LNCAP (cell line): ENCODE measurements around the gene HAPLN3.

Source experiments
- TF ChIP-seq, protein P1 (sequence below): fragments of 450-650 bp; IDR thresholded peaks from 2 replicates; pipeline ENCODE4 v1.5.1; 2017; ENCODE audit warnings: mild to moderate bottlenecking

The HAPLN3 gene

DNA sequence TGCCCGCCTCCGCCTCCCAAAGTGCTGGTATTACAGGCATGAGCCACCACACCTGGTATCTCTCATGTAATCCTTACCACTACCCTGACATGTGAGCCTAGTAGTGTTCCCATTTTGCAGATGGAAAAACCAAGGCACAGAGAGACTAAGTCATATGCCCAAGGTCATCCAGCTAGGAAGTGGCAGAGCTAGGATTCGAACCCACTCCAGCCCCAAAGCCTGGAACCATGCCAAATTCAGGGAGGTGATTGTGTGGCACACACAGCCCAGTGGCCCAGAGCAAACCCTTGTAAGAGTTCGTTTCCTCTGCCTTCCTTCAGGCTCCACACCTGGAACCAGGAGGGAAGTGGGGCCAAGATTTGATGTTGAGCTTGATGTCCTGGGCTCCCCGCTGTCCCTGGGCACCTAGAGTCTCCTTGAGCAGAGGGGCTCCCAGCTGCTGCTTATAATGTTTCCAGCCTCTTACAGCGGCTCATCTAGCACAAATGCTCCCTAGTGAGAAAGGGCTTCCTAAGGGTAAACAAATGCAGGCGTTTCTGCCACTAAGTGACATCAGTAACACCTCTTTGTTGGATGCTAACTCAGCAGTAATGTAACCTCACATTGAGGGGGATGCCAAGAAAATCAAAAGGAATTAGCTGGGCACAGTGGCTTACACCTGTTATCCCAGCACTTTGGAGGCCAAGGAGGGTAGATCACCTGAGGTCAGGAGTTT lies 3.6 kb downstream of the HAPLN3 start:
- TF ChIP-seq, protein P1, sequence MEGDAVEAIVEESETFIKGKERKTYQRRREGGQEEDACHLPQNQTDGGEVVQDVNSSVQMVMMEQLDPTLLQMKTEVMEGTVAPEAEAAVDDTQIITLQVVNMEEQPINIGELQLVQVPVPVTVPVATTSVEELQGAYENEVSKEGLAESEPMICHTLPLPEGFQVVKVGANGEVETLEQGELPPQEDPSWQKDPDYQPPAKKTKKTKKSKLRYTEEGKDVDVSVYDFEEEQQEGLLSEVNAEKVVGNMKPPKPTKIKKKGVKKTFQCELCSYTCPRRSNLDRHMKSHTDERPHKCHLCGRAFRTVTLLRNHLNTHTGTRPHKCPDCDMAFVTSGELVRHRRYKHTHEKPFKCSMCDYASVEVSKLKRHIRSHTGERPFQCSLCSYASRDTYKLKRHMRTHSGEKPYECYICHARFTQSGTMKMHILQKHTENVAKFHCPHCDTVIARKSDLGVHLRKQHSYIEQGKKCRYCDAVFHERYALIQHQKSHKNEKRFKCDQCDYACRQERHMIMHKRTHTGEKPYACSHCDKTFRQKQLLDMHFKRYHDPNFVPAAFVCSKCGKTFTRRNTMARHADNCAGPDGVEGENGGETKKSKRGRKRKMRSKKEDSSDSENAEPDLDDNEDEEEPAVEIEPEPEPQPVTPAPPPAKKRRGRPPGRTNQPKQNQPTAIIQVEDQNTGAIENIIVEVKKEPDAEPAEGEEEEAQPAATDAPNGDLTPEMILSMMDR = no peak

DNA sequence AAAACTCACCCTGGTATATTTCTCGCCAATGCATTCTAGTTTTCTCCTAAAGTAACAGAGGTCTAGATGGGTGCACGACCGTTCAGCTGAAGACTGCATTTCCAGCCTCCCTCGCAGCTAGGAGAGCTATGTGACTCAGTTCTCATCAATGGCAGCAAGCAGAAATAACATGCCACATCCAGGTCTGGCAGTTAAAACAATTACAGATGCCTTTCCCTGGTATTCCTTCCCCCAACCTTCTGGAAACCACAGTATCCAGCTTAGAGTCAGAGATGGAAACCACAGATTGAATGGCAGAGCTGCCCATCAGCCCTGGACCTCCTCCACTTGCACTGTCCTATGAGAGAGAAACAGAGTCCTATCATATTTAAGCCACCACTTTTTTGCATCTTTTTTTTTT lies 4.8 kb downstream of the HAPLN3 start:
- TF ChIP-seq, protein P1 = no peak

DNA sequence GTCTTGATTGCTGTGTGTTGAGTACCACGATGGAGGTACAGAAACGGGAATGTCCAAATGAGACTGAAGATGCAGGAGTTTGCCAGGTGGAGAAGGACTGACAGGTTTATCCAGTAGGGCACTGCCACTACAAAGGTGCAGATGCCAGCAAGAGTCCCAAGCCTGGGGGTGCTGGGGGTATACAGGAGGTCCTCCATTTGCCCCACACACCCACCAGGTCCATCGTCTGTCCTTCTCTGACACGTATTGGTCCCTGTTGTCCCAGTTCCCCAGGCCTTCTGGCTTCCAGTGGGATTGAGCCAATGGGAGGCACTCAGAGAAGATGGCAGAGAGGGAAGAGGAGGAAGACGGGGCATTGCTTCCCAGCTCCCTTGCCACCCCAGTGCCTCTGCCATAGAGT lies 6.6 kb downstream of the HAPLN3 start:
- TF ChIP-seq, protein P1 = no peak

DNA sequence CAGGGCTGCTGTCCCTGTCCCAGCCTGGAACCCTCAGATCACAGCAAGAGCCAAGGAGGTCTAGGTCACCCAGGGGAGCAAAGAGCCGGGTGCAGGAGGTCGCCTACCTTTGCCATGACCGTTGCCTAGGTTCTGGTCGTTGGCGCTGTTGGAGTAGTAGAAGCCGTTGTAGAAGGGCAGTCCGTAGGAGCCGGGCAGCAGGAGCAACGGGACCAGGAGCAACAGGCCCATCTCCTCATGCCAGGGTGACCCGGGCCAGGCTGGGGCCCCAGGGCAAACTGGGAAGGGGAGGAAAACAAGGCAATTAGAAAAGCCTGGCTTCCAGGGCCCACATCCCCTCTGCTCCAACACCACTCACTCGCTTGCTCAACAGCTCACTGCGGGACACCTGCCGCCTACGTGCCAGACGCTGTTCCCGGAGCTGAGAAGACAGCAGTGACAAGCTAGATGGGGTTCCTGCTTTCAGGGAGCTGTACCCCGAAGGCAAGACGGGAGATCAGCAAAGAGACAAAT lies 8.2 kb downstream of the HAPLN3 start:
- TF ChIP-seq, protein P1 = no peak

DNA sequence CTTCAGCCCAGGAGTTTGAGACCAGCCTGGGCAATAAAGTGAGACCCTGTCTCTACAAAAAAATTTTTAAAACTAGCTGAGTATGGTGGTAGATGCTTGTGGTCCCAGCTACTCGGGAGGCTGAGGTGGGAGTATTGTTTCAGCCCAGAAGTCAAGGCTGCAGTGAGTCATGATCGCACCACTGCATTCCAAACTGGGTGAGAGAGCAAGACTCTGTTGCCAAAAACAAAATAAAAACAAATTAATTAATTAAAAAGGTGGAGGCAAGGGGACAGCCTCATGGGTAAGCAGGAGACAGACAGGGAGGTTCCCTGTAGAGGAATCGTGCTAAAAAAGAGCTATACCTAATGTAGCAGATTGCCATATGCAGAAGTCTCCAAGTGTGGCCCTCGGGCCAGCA lies 12.6 kb downstream of the HAPLN3 start:
- TF ChIP-seq, protein P1 = no peak

DNA sequence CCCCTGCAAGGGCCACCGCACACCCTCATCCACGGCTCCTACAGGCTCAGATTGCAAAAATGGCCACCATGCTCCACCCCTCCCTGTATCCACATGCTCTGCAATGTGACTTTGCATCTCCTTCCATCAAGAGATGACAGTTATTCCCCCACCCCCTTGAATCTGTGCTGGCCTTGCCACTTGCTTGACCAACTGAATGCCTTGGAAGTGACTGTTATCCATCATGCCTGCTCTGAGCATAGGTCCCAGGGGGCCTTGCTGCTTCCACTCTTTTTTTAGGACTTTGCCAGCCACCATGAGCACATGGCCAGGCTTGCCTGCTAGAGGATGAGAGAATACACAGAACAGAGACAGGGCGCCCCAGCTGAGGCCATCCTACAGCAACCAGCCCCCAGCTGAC lies 13.6 kb downstream of the HAPLN3 start:
- TF ChIP-seq, protein P1 = no peak

DNA sequence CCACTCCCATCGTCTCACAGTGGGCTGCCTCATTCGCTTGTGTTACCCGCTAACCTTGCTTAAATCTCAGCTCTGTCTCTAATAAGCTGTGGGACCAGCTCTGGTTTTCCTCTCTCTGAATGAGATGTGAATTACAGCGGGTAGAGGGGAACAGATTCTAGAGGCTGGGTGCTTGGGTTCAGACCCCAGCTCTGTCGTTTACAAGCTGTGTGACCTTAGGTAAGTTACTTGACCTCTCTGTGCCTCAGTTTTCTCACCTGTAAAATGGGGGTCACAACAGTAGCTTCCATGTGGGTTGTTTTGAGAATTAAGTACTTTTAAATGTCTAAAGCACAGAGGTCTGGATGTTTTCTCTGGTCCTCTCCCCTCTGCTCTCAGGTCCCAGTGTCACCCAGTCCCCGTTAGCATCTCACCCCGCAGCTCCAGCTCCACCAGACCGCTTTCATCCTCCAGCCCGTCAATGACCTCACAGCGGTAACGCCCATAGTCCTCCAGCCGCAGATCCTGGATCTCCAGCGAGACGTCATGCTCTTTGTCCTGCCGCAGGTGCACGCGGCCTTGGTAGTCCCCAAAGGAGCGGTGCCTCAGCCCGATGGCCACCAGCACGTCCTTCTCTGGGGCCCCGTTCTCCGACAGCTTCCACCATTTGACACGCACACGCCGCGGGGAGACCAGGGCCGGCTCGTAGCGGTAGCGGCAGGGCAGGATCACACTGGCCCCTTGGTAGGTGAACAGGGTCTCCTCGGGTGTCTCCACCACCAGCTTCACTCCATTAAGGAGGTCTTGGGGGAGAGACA lies 14.2 kb downstream of the HAPLN3 start:
- TF ChIP-seq, protein P1 = no peak
